GM19239 (cell line): ENCODE data around the gene PLA2G1B.

Experiments
- DNase-seq: peaks from one replicate; pipeline ENCODE4 v3.0.0; 2011; ENCODE audit warnings: low spot score; ENCODE audit not compliant: insufficient read length
- FAIRE-seq: peaks from 2 replicates; lab custom pipeline; 2011; peaks lifted over from hg19 to GRCh38; lab: Jason Lieb, UNC

PLA2G1B gene

GRCh38 chr12:120332523-120332922 is 4.9 kb upstream of the PLA2G1B start:
- FAIRE-seq (no peak), DNase-seq (no peak)

- DNase-seq (no peak), FAIRE-seq (no peak)
These were observed 4.5 kb upstream of the PLA2G1B start for GRCh38 chr12:120332041-120332440.

GRCh38 chr12:120331390-120331789 is 3.8 kb upstream of the PLA2G1B start:
- no peak for FAIRE-seq
- no peak for DNase-seq

- no peak for FAIRE-seq
These were observed 649 bp upstream of the PLA2G1B start for GRCh38 chr12:120328228-120328627.

GRCh38 chr12:120324841-120325417 is 2.6 kb downstream of the PLA2G1B start:
- FAIRE-seq (no peak), DNase-seq (no peak)

More at GRCh38 chr12:120328228-120328627, 649 bp upstream of the PLA2G1B start:
- no peak for DNase-seq

GRCh38 chr12:120323772-120324171 is 3.8 kb downstream of the PLA2G1B start:
- DNase-seq, result no peak
- no peak for FAIRE-seq

GRCh38 chr12:120321382-120322202 is 6.0 kb downstream of the PLA2G1B start:
- no peak for DNase-seq
- FAIRE-seq, result no peak

- FAIRE-seq (peak; percentile 99), DNase-seq (peak; percentile 90)
These were observed 10.1 kb downstream of the PLA2G1B start for GRCh38 chr12:120317224-120318105.

GRCh38 chr12:120316798-120317223 is 10.8 kb downstream of the PLA2G1B start:
- FAIRE-seq (no peak), DNase-seq (no peak)

GRCh38 chr12:120314220-120314619 is 13.4 kb downstream of the PLA2G1B start:
- DNase-seq (no peak), FAIRE-seq (no peak)

GRCh38 chr12:120301962-120302815 is 25.4 kb downstream of the PLA2G1B start, which contains the start of gene SIRT4:
Gene SIRT4 (plus strand): TSS chr12:120302321. CDS start chr12:120303562, 1,241 bp downstream.
- FAIRE-seq (peak; percentile 100), DNase-seq (peak; percentile 92)

GRCh38 chr12:120292661-120293531 is 34.7 kb downstream of the PLA2G1B start, which contains the start of gene RNU4-1:
Gene RNU4-1 (minus strand): TSS chr12:120293237.
- DNase-seq, result no peak

GRCh38 chr12:120292411-120292660 is 35.2 kb downstream of the PLA2G1B start:
- FAIRE-seq (no peak), DNase-seq (no peak)

More at GRCh38 chr12:120292661-120293531, 34.7 kb downstream of the PLA2G1B start, which contains the start of gene RNU4-1:
- peak; percentile 86 for FAIRE-seq

- DNase-seq (no peak), FAIRE-seq (no peak)
These were observed 36.8 kb downstream of the PLA2G1B start for GRCh38 chr12:120290609-120291305.

GRCh38 chr12:120287491-120287890 is 40.1 kb downstream of the PLA2G1B start:
- FAIRE-seq, result no peak
- no peak for DNase-seq

- FAIRE-seq (no peak), DNase-seq (no peak)
These were observed 40.6 kb downstream of the PLA2G1B start for GRCh38 chr12:120286768-120287490.

- DNase-seq (no peak), FAIRE-seq (no peak)
These were observed 43.2 kb downstream of the PLA2G1B start for GRCh38 chr12:120284381-120284780.

GRCh38 chr12:120283318-120283717 is 44.3 kb downstream of the PLA2G1B start:
- DNase-seq, result no peak
- FAIRE-seq, result no peak
